GM06990 (cell line): ENCODE data around the gene ERVK3-1.

ENCODE experiments used
- DNase-seq: peaks from one replicate; pipeline ENCODE4 v3.0.0-alpha.2; 2011; ENCODE audit not compliant: insufficient read length; ENCODE audit errors: extremely low read depth
- H3K27me3 ChIP-seq: replicated peaks from 2 replicates; pipeline ENCODE4 v1.6.0; 2011; ENCODE audit warnings: low read length; ENCODE audit not compliant: control insufficient read depth, insufficient read depth
- H3K36me3 ChIP-seq: 2 replicates; pipeline ENCODE4 v1.5.1; 2011; ENCODE audit warnings: low read length; ENCODE audit not compliant: control insufficient read depth, insufficient read depth
- H3K4me3 ChIP-seq: replicated peaks from 2 replicates; pipeline ENCODE4 v1.5.1; 2011; ENCODE audit warnings: low read depth, mild to moderate bottlenecking, control low read depth, low read length
- TF ChIP-seq, protein P1 (sequence below): IDR thresholded peaks from 2 replicates; pipeline ENCODE4 v1.5.1; 2011; ENCODE audit warnings: low read length, control low read depth, mild to moderate bottlenecking, inconsistent platforms; ENCODE audit not compliant: insufficient read depth, poor library complexity, severe bottlenecking

The ERVK3-1 gene

DNA sequence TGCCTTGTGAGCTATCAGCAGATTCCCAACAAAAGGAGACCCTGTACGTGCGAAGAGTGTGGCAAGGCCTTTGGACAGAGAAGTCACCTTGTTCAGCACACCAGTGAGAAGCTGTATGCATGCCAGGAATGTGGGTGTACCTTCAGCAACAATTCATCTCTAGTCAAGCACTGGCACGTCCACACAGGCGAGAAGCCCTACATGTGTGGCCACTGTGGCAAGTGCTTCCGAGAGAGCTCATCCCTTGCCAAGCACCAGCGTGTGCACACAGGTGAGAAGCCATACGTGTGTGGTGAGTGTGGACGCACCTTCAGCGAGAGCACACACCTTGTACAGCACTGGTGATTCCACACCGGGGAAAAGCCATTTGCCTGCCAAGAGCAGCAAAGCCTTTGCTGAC, 14.1 kb downstream of the ERVK3-1 start:
- TF ChIP-seq, protein P1, sequence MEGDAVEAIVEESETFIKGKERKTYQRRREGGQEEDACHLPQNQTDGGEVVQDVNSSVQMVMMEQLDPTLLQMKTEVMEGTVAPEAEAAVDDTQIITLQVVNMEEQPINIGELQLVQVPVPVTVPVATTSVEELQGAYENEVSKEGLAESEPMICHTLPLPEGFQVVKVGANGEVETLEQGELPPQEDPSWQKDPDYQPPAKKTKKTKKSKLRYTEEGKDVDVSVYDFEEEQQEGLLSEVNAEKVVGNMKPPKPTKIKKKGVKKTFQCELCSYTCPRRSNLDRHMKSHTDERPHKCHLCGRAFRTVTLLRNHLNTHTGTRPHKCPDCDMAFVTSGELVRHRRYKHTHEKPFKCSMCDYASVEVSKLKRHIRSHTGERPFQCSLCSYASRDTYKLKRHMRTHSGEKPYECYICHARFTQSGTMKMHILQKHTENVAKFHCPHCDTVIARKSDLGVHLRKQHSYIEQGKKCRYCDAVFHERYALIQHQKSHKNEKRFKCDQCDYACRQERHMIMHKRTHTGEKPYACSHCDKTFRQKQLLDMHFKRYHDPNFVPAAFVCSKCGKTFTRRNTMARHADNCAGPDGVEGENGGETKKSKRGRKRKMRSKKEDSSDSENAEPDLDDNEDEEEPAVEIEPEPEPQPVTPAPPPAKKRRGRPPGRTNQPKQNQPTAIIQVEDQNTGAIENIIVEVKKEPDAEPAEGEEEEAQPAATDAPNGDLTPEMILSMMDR = no peak
- peaks cover 10% of the 10 kb centered on the region for H3K36me3 ChIP-seq
- no peaks in the 10 kb centered on the region for H3K27me3 ChIP-seq
- no peak for DNase-seq
- H3K4me3 ChIP-seq = no peak overlapping the region

DNA sequence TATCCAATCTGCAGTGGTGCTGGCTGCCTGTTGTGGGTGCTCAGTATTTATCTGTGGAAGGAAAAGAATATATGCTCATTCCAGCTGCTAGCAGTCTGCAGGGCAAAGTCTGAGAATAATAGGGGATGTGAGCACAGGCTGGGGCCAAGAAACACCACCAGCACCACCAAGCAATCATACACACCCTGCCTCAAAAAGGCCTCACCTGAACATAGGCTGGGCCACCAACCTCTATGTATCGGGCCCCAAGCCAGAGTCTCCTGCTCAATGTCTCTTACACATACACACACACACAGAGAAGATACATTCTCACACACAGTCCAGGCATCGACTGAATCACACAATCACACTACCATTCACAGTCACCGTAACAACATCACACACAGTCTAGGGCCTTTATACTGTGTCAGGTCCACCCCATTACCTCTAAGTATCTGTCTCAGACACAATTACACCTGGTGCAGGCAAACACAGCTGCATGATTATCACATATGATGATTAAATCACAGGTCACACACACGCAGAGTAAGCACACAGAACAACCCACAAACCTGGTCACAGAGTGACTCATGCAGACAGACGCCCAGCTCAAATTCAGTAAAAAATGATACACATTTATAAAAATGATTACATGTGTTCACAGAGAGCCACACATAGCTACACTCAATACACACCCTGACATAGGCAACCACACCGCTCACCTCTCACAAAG, 20.3 kb downstream of the ERVK3-1 start:
- H3K27me3 ChIP-seq = no peaks in the 10 kb centered on the region
- H3K36me3 ChIP-seq = no peaks in the 10 kb centered on the region; the same call in 1 of the 2 replicates
- H3K4me3 ChIP-seq = peak overlapping the region; percentile 99
- no peak for DNase-seq
- TF ChIP-seq, protein P1 = no peak

DNA sequence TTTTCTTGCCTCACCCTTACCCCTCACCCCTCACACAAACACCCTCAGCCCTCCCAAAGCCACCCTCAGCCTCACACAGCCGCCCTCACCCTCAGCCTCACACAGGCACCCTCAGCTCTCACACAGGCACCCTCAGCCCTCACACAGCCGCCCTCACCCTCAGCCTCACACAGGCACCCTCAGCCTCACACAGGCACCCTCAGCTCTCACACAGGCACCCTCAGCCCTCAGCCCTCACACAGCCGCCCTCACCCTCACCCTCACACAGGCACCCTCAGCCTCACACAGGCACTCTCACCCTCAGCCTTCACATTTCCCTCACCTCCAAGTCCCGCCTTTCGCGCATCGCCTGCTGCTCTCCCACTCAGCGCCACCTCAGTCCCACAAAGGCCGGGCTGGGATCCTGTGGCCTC, 21.3 kb downstream of the ERVK3-1 start:
- TF ChIP-seq, protein P1 = no peak
- DNase-seq = no peak
- no peaks in the 10 kb centered on the region for H3K27me3 ChIP-seq
- no peaks in the 10 kb centered on the region; the same call in 1 of the 2 replicates for H3K36me3 ChIP-seq
- H3K4me3 ChIP-seq = peak overlapping the region; percentile 99

DNA sequence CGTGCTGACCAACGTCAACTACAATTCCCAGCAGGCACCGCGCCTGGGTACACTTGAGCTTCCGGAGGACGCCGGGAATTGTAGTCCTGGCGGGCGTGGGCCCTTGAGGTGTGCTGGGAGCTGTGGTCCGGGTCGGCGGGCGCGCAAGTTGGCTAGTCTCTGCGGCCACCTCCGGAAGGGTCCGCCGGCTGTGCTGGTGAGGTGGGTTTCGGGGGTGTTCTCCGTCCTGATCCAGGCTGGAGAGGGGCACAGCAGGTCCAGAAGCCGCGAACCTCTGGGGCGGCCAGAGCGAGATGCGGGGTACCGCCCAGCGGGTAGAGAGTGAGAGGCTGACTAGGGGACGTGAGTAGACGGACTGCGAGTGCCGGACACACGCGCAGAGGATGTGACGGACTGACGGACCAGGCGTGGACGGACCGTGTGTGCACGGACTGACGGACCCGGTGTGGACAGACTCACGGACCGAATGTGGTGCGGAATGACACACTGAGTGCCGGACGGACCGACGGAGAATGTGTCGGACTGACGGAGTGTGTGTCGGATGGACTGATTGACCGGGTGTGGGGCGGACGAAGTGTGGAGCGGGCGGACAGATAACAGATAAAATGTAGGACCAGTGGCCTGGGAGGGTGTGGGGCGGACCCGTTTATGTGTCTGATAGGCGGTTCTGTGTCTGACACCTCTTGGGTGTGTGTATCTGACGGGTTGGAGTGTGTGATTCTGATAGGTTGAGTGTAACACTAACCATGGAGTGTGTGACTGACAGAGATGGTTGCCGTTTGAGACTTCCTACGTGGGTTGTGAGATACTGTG, 21.9 kb downstream of the ERVK3-1 start, which contains the start of gene ZSCAN22:
ZSCAN22 (plus strand) TSS at position 81 of the 813 bp plus-strand sequence. CDS start 7,809 bp downstream, outside the sequence.
- no peaks in the 10 kb centered on the region for H3K27me3 ChIP-seq
- TF ChIP-seq, protein P1 = no peak
- peak within 1 kb of the TSS; percentile 99 for H3K4me3 ChIP-seq
- DNase-seq = peak; percentile 93
- H3K36me3 ChIP-seq = no peaks in the 10 kb centered on the region; the same call in 1 of the 2 replicates

DNA sequence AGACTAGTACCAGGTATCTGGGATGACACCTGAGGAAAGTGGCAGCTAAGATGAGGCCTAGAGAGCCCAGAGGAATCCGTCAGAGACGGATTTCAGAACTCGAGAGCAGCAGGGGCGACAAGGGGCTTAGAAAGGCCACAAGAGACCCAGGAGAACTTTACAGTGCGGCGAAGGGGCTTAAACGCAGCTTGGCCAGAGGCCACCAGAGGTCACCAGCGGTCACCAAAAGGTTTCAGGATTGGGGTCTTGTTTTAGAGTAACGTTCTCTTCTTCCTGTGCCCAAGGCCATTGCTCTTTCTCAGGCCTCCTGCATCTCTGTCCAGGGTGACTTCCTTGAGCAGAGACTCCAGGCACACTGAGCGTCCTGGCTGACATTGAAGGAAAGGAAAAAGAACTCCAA, 23.8 kb downstream of the ERVK3-1 start:
- no peak for DNase-seq
- TF ChIP-seq, protein P1 = peak; percentile 54
- H3K4me3 ChIP-seq = no peak overlapping the region
- H3K27me3 ChIP-seq = no peaks in the 10 kb centered on the region
- H3K36me3 ChIP-seq = no peaks in the 10 kb centered on the region
